Glomerular visceral epithelial cell (primary cell): ENCODE measurements around the gene CXCR4.
A peak's percentile ranks its signal among the peaks of the same experiment; 100 is the strongest.
"Not testable (repeated sequence)": the region's sequence is repeated elsewhere in the genome, so short reads cannot be mapped to it uniquely, and the experiment has no call there.

ENCODE experiments used
- DNase-seq: peaks from one replicate; pipeline ENCODE4 v3.0.0-alpha.2; 2016; ENCODE audit errors: extremely low spot score

Gene CXCR4

DNA sequence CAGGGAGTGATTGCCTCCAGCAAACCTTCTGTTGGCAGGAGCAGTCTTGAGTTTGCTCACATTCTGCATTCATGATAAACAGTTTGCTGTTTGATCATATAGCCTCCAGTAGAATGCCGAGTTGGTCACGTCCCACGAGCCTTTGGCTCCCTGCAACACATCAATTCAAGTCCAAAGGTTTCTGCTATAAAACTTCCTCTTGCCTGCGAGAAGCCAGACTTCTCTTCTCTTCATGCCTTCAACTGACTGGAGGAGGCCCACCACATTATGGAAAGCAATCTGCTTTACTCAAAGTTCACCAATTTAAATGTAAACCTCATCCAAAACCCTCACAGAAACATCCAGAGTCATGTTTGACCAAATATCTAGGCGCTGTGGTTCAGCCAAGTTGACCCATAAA lies 40.8 kb downstream of the CXCR4 start:
- DNase-seq = no peak

GRCh38 chr2:136075476-136075875 lies 42.5 kb downstream of the CXCR4 start:
- peak; percentile 66 for DNase-seq

GRCh38 chr2:136072621-136073020 lies 45.3 kb downstream of the CXCR4 start:
- no peak for DNase-seq

DNA sequence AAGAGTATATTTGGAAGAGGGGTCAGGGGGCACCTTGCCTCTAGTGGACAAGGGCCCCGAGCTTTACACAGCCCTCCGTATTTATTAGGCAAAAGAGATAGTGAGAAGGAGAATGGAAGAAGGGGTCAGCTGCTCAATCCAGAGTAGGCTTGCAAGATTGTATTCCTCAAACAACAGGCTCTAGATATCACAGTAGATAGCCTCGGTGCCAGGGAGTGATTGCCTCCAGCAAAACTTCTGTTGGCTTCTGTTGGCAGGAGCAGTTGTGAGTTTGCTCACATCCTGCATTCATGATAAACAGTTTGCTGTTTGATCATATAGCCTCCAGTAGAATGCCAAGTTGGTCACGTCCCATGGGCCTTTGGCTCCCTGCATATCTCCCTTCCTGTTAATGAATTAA lies 46.1 kb downstream of the CXCR4 start:
- DNase-seq = not testable (repeated sequence)

GRCh38 chr2:136070913-136071312 lies 47.0 kb downstream of the CXCR4 start:
- no peak for DNase-seq

GRCh38 chr2:136069773-136070172 lies 48.2 kb downstream of the CXCR4 start:
- DNase-seq = no peak

GRCh38 chr2:136068581-136069227 lies 49.2 kb downstream of the CXCR4 start:
- DNase-seq = no peak

DNA sequence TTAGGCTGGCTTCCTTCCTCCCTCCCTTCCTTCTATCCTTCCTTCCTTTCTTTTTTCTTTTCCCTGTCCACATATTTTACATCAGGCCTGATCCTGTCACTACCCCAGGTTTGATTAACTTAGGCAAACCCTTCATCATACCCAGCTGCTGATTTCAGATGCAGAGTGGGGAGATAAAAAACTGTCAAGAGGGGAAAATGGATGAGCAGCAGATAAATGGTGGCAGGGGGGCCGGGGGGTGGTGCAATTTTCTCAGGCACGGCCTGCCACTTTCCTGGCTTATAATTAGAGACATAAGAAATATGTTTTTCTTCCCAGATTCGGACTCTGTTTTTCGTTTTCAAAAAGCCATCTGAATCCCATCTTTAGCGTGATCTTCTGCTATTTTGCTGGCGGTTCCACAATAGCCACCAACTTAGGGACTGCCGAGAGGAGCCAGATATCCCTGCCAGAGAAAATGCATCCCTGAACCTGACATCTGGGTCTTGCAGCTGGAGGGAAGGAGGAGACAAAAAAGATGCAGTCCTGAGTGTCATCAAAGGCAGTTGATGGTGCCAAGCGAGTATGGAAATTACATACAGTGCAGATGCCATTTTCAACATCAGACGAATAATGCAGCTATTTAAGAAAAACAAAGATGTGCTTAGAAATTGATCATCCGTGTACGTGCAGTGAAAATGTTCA lies 49.9 kb downstream of the CXCR4 start:
- no peak for DNase-seq

- DNase-seq = no peak
Observed at GRCh38 chr2:136067459-136067858, 50.5 kb downstream of the CXCR4 start.

- DNase-seq = peak; percentile 15
Observed at GRCh38 chr2:136065907-136066306, 52.0 kb downstream of the CXCR4 start.

- peak; percentile 5 for DNase-seq
Observed at GRCh38 chr2:136065384-136065783, 52.6 kb downstream of the CXCR4 start.
